ENCODE measurements around the gene KCNK2.

GRCh38 chr1:215226757-215227156 is 144.2 kb downstream of the KCNK2 start:
- no peak for TF ChIP-seq EZH2 (IDR thresholded peaks at IDR 0.05; ENCODE audit: insufficient read depth, poor library complexity, severe bottlenecking)
- TF ChIP-seq EZH2phosphoT487 (IDR thresholded peaks at IDR 0.05; ENCODE audit: insufficient read depth, low read depth): no peak

All from GM23248 (cell line).